PC-3 (cell line): ENCODE measurements around the gene ANTXR1. TPM values are rescaled to one million over a fixed set of nuclear protein-coding genes. Genes with fewer than 3 reads are reported as not detected.

Source experiments
- ATAC-seq: fragments of 200-7000 bp; cut with Tn5 transposase; 2 replicates; pipeline ENCODE4 v1.9.1; 2020; ENCODE audit warnings: mild to moderate bottlenecking, moderate library complexity
- BruUV-seq: library from RNA; stranded (reverse); fragments of 400-500 nt; replicated peaks from 2 replicates; lab custom pipeline; 2021; lab: Mats Ljungman, UMichigan
- CTCF ChIA-PET: fragments of 300-600 bp; sonication (Branson Sonifier 250); formaldehyde crosslinking; loops from one replicate; lab custom pipeline; 2022; ENCODE audit warnings: antibody characterized with exemption; lab: Charles Lee
- POLR2A ChIA-PET: fragments of 300-600 bp; sonication (Branson Sonifier 250); formaldehyde crosslinking; loops from one replicate; lab custom pipeline; 2022; ENCODE audit warnings: antibody characterized with exemption; ENCODE audit not compliant: unreplicated experiment; lab: Charles Lee
- DNase-seq: peaks from one replicate; pipeline ENCODE4 v3.0.0-alpha.2; 2015
- H2AFZ ChIP-seq: fragments of 300-600 bp; sonication (generic); 2 replicates; pipeline ENCODE4 v1.6.0; 2016; ENCODE audit warnings: antibody characterized with exemption, low read length
- H3F3A ChIP-seq: fragments of 300-600 bp; sonication (generic); one replicate; pipeline ENCODE4 v1.6.0; 2017; ENCODE audit warnings: antibody characterized with exemption, low read length, control low read depth, mild to moderate bottlenecking; ENCODE audit not compliant: unreplicated experiment
- H3K27ac ChIP-seq: fragments of 300-600 bp; sonication (generic); 2 replicates; pipeline ENCODE4 v1.5.1; 2016; ENCODE audit warnings: mild to moderate bottlenecking, low read length
- H3K27me3 ChIP-seq: fragments of 300-600 bp; sonication (generic); 2 replicates; pipeline ENCODE4 v1.6.1; 2016; ENCODE audit warnings: low read length, mixed read lengths
- H3K36me3 ChIP-seq: fragments of 300-600 bp; sonication (generic); 2 replicates; pipeline ENCODE4 v1.6.1; 2016; ENCODE audit warnings: low read depth, mixed run types, low read length, mixed read lengths
- H3K4me1 ChIP-seq: fragments of 300-600 bp; sonication (generic); 2 replicates; pipeline ENCODE4 v1.5.1; 2016; ENCODE audit warnings: low read length; ENCODE audit not compliant: insufficient read depth
- H3K4me2 ChIP-seq: fragments of 300-600 bp; sonication (generic); 2 replicates; pipeline ENCODE4 v1.6.0; 2016; ENCODE audit warnings: low read length
- H3K4me3 ChIP-seq: fragments of 300-600 bp; sonication (generic); 2 replicates; pipeline ENCODE4 v1.5.1; 2016; ENCODE audit warnings: mild to moderate bottlenecking, low read length, mixed read lengths
- H3K79me2 ChIP-seq: fragments of 300-600 bp; sonication (generic); 2 replicates; pipeline ENCODE4 v1.6.1; 2017; ENCODE audit warnings: low read length, mixed read lengths
- H3K9ac ChIP-seq: fragments of 300-600 bp; sonication (generic); 2 replicates; pipeline ENCODE4 v1.6.0; 2016; ENCODE audit warnings: mild to moderate bottlenecking, low read length
- H3K9me2 ChIP-seq: fragments of 300-600 bp; sonication (generic); replicated peaks from 2 replicates; pipeline ENCODE4 v1.6.1; 2016; ENCODE audit warnings: mixed run types, low read length, mixed read lengths
- H3K9me3 ChIP-seq: fragments of 300-600 bp; sonication (generic); 2 replicates; pipeline ENCODE4 v1.6.1; 2016; ENCODE audit warnings: low read length, mixed read lengths
- H4K20me1 ChIP-seq: fragments of 300-600 bp; sonication (generic); 2 replicates; pipeline ENCODE4 v1.6.1; 2016; ENCODE audit warnings: low read length, mixed read lengths
- CTCF ChIP-seq: fragments of 300-600 bp; sonication (generic); conservative IDR thresholded peaks from 2 replicates; pipeline ENCODE4 v1.5.1; 2017; ENCODE audit warnings: antibody characterized with exemption, low read depth, mild to moderate bottlenecking, low read length
- EZH2 ChIP-seq: fragments of 300-600 bp; sonication (generic); IDR thresholded peaks from one replicate; pipeline ENCODE4 v1.6.1; 2017; ENCODE audit warnings: antibody characterized with exemption, mild to moderate bottlenecking, low read length; ENCODE audit not compliant: unreplicated experiment
- EZH2phosphoT487 ChIP-seq: fragments of 300-600 bp; sonication (generic); IDR thresholded peaks from 2 replicates; pipeline ENCODE4 v1.6.1; 2018; ENCODE audit warnings: mild to moderate bottlenecking, antibody characterized with exemption, low read length, borderline replicate concordance
- intact Hi-C: fragments of 100-400 bp; cut with micrococcal nuclease; formaldehyde crosslinking; loops from 2 replicates; pipeline ENCODE4 v1.9.0; 2023
- total RNA-seq: library from RNA; depleted of rRNA; stranded (reverse); fragments of >200 nt; gene quantifications from 2 replicates; pipeline ENCODE4 v1.2.3, GENCODE V29; 2014

ANTXR1 gene
- total RNA-seq, 1 experiment from 2014 or later: 31.2 TPM

DNA sequence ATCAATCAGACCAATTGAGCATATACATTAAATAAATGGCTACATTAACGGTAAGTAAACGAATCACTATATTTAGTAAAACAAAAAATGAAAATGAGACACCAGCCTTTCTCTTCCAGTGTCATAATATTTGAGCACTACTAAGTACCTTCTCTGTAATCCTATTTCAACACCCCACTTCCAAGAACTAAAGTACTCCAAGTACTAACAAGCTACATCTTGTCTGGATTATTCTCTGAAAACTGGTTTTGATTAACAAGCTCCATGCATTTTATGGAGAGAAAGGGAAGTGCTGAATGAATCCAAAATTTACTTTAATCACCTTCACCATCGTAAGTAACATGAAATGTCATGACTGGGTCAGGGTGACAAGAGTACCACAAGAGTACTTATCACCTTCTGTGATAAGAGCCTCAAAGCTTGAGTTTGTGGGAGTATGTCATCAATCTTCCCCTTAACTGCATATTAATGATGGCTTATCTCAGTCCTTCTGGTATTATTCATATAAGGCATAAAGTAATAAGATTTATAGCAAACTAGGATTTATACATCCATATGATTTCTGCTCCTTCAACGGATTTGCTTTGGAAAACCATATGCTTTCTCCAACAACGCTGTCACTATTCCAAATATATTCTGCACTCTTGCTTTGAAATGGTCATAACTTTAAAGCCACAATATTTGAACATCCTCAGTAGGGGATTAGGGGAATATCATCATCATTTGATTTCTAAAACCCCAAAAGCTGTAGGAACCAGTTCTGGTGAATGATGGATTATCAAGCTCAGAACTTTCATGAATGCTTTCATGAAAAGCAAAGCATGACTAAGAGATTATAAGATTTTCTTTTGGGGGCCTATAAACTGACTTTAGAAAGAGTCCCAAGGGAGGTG is 127.0 kb downstream of the ANTXR1 start:
- no peak for DNase-seq
- CTCF ChIA-PET: interaction anchor here (0.6 kb wide), 1 partner anchor 93 kb away, joined by 4 read pairs; no protein-coding TSS in a partner anchor

DNA sequence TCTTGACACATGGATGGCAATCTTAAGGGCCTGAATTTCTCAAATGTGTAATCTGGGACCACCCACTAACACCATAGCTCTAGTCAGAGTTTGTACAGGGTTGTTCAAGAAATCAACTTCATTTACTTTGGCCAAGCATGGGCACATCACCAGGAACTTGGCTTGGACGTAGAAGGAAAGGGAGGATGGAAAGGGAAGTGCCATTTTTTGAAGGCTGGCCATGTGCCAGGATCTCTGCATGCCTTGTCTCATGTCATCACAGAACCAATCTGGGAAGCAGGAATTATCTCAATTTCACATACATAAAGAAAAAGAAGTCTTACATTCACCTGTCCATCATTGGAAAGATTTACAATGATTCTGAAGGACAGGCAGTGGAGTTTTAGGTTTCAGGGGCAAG is 128.1 kb downstream of the ANTXR1 start:
- no peaks in the 10 kb centered on the region for H3K9me2 ChIP-seq
- no peaks in the 10 kb centered on the region for H4K20me1 ChIP-seq
- H3K4me2 ChIP-seq: no peak overlapping the region
- DNase-seq (no peak), ATAC-seq (no peak)
- intact Hi-C loops: no loop called here
- ChIA-PET POLR2A (no interaction called here), CTCF (no interaction called here)
- H3K79me2 ChIP-seq: no peaks in the 10 kb centered on the region
- no peak overlapping the region for H3K27ac ChIP-seq
- no peaks in the 10 kb centered on the region for H3K9me3 ChIP-seq
- H3K4me3 ChIP-seq: no peak overlapping the region
- H3K4me1 ChIP-seq: peaks cover 52% of the 10 kb centered on the region
- H3F3A ChIP-seq: peaks cover 18% of the 10 kb centered on the region
- H3K9ac ChIP-seq: no peak overlapping the region
- TF ChIP-seq EZH2phosphoT487 (no peak), CTCF (no peak), EZH2 (no peak)
- H3K36me3 ChIP-seq: no peaks in the 10 kb centered on the region
- H2AFZ ChIP-seq: no peak overlapping the region
- no TSS peak for BruUV-seq
- no peaks in the 10 kb centered on the region for H3K27me3 ChIP-seq

More for the DNA sequence above, 127.0 kb downstream of the ANTXR1 start:
- no peaks in the 10 kb centered on the region for H3K36me3 ChIP-seq
- peak overlapping the region; percentile 76; the same call in 1 of the 2 replicates for H3K4me2 ChIP-seq
- peak overlapping the region; percentile 91 for H3K27ac ChIP-seq
- H3K9me2 ChIP-seq: no peaks in the 10 kb centered on the region
- H2AFZ ChIP-seq: no peak overlapping the region
- no TSS peak for BruUV-seq
- H3K4me3 ChIP-seq: no peak overlapping the region
- peaks cover 18% of the 10 kb centered on the region for H3F3A ChIP-seq
- no peaks in the 10 kb centered on the region for H3K9me3 ChIP-seq
- no peaks in the 10 kb centered on the region for H3K27me3 ChIP-seq
- no peak overlapping the region for H3K9ac ChIP-seq
- no peaks in the 10 kb centered on the region for H3K79me2 ChIP-seq
- peaks cover 52% of the 10 kb centered on the region for H3K4me1 ChIP-seq
- ATAC-seq: no peak
- TF ChIP-seq CTCF: no peak
- no peak for TF ChIP-seq EZH2phosphoT487
- TF ChIP-seq EZH2: no peak
- intact Hi-C loops: loop anchor here (2.0 to 5.0 kb wide), 4 partner anchors 23 to 167 kb away; no protein-coding TSS in a partner anchor
- H4K20me1 ChIP-seq: no peaks in the 10 kb centered on the region
- POLR2A ChIA-PET: no interaction called here
